HG02840 (cell line): ENCODE data around the gene ILKAP.

Experiments
- ATAC-seq: cut with Tn5 transposase; IDR thresholded peaks from one replicate; pipeline ENCODE4 v1.9.1; 2021; ENCODE audit warnings: mild to moderate bottlenecking, moderate library complexity, moderate number of reproducible peaks; ENCODE audit not compliant: unreplicated experiment, low FRiP score

ILKAP gene

DNA sequence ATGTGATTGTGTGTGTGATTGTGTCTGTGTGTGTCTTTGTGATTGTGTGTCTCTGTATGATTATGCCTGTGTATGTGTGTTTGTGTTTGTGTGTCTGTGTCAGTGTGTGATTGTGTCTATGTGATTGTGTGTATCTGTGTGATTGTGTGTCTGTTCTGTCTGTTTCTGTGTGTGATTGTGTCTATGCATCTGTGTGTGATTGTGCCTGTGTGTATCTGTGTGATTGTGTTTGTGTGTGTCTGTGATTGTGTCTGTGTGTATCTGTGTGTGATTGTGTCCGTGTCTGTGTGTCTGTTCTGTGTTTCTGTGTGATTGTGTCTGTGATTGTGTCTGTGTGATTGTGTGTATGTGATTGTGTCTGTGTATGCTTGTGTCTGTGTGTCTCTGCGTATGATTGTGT lies 77.2 kb downstream of the ILKAP start:
- ATAC-seq, result no peak

DNA sequence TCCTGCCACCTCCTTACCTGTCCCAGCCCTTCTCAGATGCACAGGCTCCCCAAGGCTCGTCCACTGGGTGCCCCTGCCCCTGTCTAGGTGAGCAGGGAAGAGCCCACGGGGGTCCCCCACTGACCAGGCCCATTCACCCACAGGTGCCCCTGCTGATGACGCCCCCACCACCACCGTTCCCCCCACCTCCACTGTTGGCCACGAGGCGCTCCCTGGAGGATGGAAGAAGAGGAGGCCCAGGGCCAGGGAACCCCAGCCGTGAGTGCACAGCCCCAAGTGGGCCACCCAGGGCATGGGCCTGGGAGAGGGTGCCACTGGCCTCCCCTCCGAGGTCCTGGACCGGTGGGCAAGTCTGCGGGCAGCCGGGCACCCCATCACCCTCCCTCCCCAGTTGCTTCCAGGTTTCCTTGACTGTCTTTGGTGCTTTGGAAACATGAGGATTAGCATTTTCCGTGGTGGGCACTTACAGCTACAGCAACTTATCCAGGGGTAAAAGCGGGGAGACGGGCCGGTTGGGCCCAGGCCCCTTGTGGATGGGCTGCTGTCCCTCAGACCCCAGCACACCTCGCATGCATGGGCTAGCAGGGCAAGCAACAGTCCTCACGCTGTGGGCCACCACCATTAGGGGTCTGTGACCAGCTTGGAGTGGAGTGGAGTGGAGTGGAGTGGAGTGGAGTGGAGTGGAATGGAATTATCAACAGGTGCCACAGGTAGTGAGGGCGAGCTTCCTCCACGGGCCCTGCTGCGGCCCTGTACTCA lies 78.2 kb downstream of the ILKAP start:
- ATAC-seq, result no peak

DNA sequence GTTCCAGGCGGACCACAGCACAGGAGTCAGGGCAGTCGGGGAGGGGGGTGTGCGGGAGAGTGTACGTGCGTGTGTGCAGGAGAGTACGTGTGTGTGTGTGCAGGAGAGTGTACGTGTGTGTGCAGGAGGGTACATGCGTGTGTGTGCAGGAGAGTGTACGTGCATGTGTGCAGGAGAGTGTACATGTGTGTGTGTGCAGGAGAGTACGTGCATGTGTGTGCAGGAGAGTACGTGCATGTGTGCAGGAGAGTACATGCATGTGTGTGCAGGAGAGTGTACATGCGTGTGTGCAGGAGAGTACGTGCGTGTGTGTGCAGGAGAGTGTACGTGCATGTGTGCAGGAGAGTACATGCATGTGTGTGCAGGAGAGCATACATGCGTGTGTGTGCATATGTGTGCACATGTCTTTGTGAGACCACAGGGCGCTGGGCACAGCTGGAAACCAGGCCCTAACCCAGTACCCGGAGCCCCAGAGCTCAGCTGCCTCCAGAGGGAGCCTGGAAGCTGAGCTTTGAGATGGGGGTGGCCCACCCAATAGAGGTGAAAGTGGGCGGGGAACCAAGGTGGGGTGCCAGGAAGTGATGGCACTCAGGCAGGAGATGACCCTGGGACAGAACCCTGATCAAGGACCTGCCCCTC lies 78.9 kb downstream of the ILKAP start:
- ATAC-seq, result no peak

DNA sequence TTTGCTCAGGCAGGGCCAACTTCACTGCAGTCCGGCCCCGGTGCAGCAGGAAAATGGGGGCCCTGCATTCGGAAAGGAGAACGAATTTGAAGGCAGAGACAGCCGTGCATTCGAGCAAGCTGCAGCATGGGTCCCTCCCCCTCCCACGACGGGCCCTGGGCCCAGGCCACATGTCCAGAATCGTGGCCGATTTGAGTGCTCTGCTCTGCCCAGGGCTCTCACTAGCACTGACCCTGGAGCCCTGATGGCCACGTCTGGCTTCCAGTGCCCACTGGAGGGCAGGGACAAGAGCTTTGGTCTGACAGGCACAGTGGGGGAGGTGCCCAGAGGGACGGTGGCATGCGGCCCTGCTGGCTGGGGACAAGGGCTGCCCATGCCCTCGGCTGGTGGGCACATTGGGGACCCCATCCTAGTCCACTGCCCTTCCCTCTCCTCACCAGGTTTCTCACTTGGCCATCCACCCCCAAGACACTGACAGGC lies 79.5 kb downstream of the ILKAP start:
- no peak for ATAC-seq

DNA sequence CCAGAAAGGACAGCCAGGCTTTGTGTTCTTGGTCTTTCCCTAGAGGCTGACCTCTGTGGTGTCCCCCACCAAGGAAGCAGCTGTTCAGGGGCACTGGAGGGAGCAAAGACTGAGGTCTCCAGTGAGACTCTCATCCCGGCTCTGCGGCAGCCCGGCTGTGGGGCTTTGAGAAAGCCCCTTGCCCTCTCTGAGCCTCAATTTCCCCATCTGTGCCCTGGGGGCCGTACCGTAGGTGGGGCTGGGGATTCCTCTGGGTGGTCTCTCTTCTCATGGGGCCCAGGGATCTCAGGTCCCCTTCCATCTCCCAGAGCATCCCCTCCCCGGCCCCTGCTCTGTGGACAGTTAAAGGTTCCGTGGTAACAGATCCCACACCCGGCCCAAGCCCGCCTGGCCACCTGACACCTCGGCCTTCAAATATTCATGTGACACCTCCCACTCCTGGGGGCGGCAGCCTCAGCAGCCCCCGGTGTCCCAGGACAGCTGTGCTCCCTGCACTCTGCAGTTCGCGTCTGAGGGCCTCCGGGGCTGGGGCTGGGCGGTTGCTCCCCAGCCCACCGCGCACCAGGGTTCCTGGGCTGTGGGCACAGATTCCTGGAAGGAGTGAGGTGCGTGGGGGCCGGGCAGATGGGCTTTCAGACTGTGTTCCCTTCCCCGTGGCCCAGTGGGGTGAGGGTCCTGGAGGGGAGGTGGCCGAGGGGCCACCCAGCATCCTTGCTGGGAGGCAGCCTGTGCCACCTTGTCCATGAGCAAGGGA lies 80.1 kb downstream of the ILKAP start:
- ATAC-seq, result no peak

DNA sequence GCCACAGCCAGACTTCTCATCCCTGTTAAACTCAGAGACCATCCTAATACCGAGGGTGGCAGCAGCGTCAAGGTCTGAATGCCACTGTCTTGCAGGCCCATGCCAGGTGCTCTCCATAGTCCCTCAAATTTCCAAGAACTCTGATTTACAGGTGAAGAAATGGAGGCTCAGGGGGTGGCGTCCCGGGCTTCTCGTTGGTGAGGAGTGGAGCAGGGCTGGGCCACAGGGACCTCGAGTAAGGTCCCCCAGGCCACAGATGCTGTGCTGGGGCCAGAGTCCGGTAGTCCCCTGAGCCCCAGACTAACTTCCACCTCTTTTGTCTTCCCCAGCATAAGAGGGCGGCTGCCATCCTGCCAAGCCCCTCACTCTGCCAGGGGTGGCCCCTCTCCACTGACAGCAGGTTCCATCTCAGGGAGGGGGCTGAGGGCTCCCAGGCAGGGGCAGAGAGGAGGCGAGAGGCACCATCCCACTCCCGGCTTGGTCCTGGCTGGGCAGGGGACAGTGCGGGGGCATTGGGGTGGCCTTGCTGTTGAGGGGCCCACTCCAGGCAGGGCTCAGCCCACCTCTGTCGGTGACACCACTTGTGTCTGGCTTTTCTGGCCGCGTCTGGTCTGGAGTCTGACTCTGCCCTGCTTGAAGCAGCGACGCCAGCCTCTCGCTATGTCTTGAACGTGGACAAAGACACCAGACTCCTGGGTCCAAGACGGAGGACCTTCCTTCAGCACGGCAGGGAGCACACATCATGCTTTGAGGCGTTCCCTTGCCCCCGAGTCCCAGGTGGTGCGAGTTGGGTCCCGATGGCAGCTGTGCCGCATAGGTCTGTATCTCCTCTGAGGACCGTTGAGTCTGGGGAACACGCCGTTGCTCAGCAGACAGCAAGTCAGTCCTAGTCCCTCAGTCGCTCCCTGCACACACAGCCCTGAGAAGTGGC lies 80.9 kb downstream of the ILKAP start:
- ATAC-seq, result no peak

DNA sequence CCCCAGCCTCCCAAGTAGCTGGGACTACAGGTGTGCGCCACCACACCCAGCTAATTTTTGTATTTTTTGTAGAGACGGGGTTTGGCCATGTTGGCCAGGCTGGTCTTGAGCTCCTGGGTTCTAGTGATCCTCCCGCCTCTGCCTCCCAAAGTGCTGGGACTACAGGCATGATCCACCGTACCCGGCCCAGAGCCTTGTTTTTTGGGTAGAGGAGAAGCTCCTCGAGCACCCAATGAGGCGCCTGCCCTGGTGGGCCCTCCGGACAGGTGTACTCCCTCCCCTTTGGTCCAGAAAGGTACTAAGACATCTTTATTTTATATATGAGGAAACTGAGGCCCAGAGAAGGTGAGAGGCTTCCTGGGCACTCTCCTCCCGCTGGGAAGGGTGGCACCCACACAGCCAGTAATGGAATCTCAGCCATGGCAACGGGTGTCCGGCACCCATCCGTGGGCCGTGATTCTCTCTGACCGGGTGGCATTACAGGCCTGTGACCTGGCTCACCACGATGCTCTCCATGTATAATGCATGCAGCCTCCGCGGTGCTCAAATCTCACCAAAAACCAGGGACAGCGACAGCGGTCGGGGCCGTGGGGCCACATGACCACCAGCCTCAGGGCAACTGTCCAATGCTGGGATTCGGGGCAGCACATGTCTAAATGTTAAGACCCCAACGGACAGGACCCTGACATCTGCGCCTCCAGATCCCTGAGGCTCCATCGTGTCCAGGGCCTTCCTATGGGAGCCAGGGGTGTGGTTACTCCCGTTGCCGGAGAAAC lies 81.8 kb downstream of the ILKAP start:
- no peak for ATAC-seq

DNA sequence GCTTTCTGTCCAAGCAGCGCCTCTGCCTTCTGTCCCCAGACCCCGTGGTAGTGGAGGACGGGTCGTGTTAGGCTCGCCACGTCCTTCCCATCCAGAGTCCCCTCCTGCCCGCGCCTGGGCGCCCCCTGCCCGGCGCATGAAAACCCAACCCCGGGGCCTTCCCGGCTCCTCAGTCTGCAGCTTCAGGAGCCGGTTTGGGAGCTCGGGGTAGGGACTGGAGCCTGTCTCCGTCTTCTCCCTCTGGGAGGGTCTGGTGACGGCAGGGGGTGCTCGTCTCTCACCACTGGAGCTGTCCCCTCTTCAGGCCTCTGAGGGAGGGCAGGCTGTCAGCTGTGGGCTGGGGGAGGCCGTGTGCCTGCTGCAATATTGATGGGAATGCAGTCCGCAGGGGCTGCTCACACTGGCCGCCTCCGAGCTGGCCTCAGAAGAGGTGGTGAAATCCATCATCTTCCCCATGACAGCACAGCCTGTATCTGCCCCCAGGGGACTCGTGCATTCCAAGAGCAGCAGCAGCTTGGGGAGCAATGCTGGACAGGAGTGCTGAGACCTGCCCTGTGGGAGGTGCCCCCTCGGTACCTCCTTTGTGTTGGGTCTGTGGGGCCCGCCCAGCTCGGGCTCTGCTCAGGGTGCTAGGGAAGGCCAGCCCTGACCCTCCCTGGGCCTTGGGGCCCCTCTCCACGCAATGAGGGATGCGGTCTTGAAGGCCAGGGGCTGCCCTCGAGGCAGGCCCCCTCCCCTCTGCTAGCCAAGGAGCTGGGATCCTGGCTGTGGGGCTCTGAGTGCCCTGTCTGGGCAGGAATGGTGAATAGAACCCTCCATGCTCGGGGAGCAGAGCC lies 82.8 kb downstream of the ILKAP start:
- ATAC-seq, result no peak
